ENCODE measurements around the gene HBG2. TPM values are rescaled to one million over a fixed set of nuclear protein-coding genes. Genes with fewer than 3 reads are reported as not detected.
"Not testable (repeated sequence)": the region's sequence is repeated elsewhere in the genome, so short reads cannot be mapped to it uniquely, and the experiment has no call there.

The HBG2 gene
- total RNA-seq, 1 donor from 2014 or later: not detected

- TF ChIP-seq CTCF (IDR thresholded peaks at IDR 0.05; ENCODE audit: borderline replicate concordance): no peak
- no peak for DNase-seq
- Histone ChIP-seq H3K27me3 (ENCODE audit: low read depth) (no peaks in the 10 kb centered on the region), H3K27ac (replicated peaks) (no peak overlapping the region), H3K36me3 (no peaks in the 10 kb centered on the region), H3K4me1 (no peaks in the 10 kb centered on the region), H3K9me3 (replicated peaks) (no peaks in the 10 kb centered on the region), H3K4me3 (no peak overlapping the region)
- intact Hi-C loops (cut with micrococcal nuclease): no loop called here
Observed at GRCh38 chr11:5251746-5252145, 2.8 kb downstream of the HBG2 start.

GRCh38 chr11:5250543-5251204, 3.9 kb downstream of the HBG2 start:
- H3K27ac ChIP-seq (replicated peaks): no peak overlapping the region
- no peaks in the 10 kb centered on the region for H3K27me3 ChIP-seq (ENCODE audit: low read depth)
- intact Hi-C loops (cut with micrococcal nuclease): no loop called here
- no peaks in the 10 kb centered on the region for H3K36me3 ChIP-seq
- no peak for DNase-seq
- no peaks in the 10 kb centered on the region for H3K4me1 ChIP-seq
- no peak for TF ChIP-seq CTCF (IDR thresholded peaks at IDR 0.05; ENCODE audit: borderline replicate concordance)
- no peaks in the 10 kb centered on the region for H3K9me3 ChIP-seq (replicated peaks)
- no peak overlapping the region for H3K4me3 ChIP-seq

GRCh38 chr11:5249807-5250396, 4.7 kb downstream of the HBG2 start, which contains the start of gene HBG1:
HBG1 (minus strand) TSS chr11:5249857; CDS start chr11:5249804, 53 bp downstream.
- intact Hi-C loops (cut with micrococcal nuclease); H3K4me1 ChIP-seq; H3K9me3 ChIP-seq (replicated peaks); H3K4me3 ChIP-seq; DNase-seq; H3K27me3 ChIP-seq (ENCODE audit: low read depth); H3K27ac ChIP-seq (replicated peaks); H3K36me3 ChIP-seq: not testable (repeated sequence)

GRCh38 chr11:5248498-5248897, 6.1 kb downstream of the HBG2 start:
- H3K27me3 ChIP-seq (ENCODE audit: low read depth); H3K4me3 ChIP-seq; H3K27ac ChIP-seq (replicated peaks); H3K9me3 ChIP-seq (replicated peaks); H3K4me1 ChIP-seq; DNase-seq; intact Hi-C loops (cut with micrococcal nuclease); H3K36me3 ChIP-seq: not testable (repeated sequence)

- intact Hi-C loops (cut with micrococcal nuclease): no loop called here
- Histone ChIP-seq H3K27me3 (ENCODE audit: low read depth) (peaks cover 7% of the 10 kb centered on the region), H3K4me3 (no peak overlapping the region), H3K36me3 (no peaks in the 10 kb centered on the region), H3K27ac (replicated peaks) (no peak overlapping the region), H3K4me1 (no peaks in the 10 kb centered on the region), H3K9me3 (replicated peaks) (no peaks in the 10 kb centered on the region)
- DNase-seq: no peak
- no peak for TF ChIP-seq CTCF (IDR thresholded peaks at IDR 0.05; ENCODE audit: borderline replicate concordance)
Observed at GRCh38 chr11:5247472-5248192, 6.9 kb downstream of the HBG2 start.

GRCh38 chr11:5246772-5247471, 7.7 kb downstream of the HBG2 start:
- intact Hi-C loops (cut with micrococcal nuclease): no loop called here
- H3K4me1 ChIP-seq: no peaks in the 10 kb centered on the region
- no peak for TF ChIP-seq CTCF (IDR thresholded peaks at IDR 0.05; ENCODE audit: borderline replicate concordance)
- no peaks in the 10 kb centered on the region for H3K36me3 ChIP-seq
- no peak for DNase-seq
- peaks cover 7% of the 10 kb centered on the region for H3K27me3 ChIP-seq (ENCODE audit: low read depth)
- H3K27ac ChIP-seq (replicated peaks): no peak overlapping the region
- no peak overlapping the region for H3K4me3 ChIP-seq
- no peaks in the 10 kb centered on the region for H3K9me3 ChIP-seq (replicated peaks)

All from left ventricle myocardium inferior (tissue), 1 donor.